ENCODE measurements around the gene OR2AE1. TPM values are rescaled to one million over a fixed set of nuclear protein-coding genes. Genes with fewer than 3 reads are reported as not detected.

The OR2AE1 gene
- total and polyA plus RNA-seq, 5 donors from 2014 or later: 0.99 TPM; not detected in 4

GRCh38 chr7:99839287-99840021 lies 37.4 kb downstream of the OR2AE1 start:
- Histone ChIP-seq H3K27me3 (ENCODE audit: control insufficient read depth, insufficient read depth, low read length) (peaks cover 5% of the 10 kb centered on the region), H3K4me3 (ENCODE audit: low read depth, low read length) (no peak overlapping the region), H3K4me1 (ENCODE audit: control insufficient read depth, insufficient read depth, low read length, poor library complexity, severe bottlenecking) (no peaks in the 10 kb centered on the region), H3K9me3 (ENCODE audit: control insufficient read depth in 2 of 2, low read length in 2 of 2) (no peaks in the 10 kb centered on the region), H3K36me3 (ENCODE audit: control insufficient read depth, insufficient read depth, low read length) (no peaks in the 10 kb centered on the region), H3K27ac (ENCODE audit: insufficient read depth, low read length, poor library complexity, severe bottlenecking) (no peak overlapping the region)
- Mint-ChIP-seq H3K27me3 (peaks cover 15% of the 10 kb centered on the region), H3K9me3 (peaks cover 0 to 2% (median 0%) of the 10 kb centered on the region in 7 donors), H3K4me3 (no peak overlapping the region), H3K27ac (no peak overlapping the region), H3K4me1 (peaks cover 0 to 2% (median under 1%) of the 10 kb centered on the region in 4 donors), H3K36me3 (no peaks in the 10 kb centered on the region)
- ATAC-seq (ENCODE audit: low read depth in 2 of 2) (no peak), DNase-seq (no peak)

- peaks cover 1% of the 10 kb centered on the region for H3K27me3 ChIP-seq (ENCODE audit: control insufficient read depth, insufficient read depth, low read length)
- DNase-seq (no peak), ATAC-seq (ENCODE audit: low read depth in 2 of 2) (no peak)
- Mint-ChIP-seq H3K27ac (no peak overlapping the region), H3K4me3 (no peak overlapping the region), H3K4me1 (peaks cover 0 to 2% (median under 1%) of the 10 kb centered on the region in 4 donors), H3K36me3 (no peaks in the 10 kb centered on the region), H3K27me3 (peaks cover 20% of the 10 kb centered on the region), H3K9me3 (peaks cover 0 to 2% (median 0%) of the 10 kb centered on the region in 7 donors)
- no peak overlapping the region for H3K4me3 ChIP-seq (ENCODE audit: low read depth, low read length)
- no peaks in the 10 kb centered on the region for H3K9me3 ChIP-seq (ENCODE audit: control insufficient read depth in 2 of 2, low read length in 2 of 2)
- no peak overlapping the region for H3K27ac ChIP-seq (ENCODE audit: insufficient read depth, low read length, poor library complexity, severe bottlenecking)
- no peaks in the 10 kb centered on the region for H3K4me1 ChIP-seq (ENCODE audit: control insufficient read depth, insufficient read depth, low read length, poor library complexity, severe bottlenecking)
- H3K36me3 ChIP-seq (ENCODE audit: control insufficient read depth, insufficient read depth, low read length): no peaks in the 10 kb centered on the region
Measured at GRCh38 chr7:99837649-99838361, 39.0 kb downstream of the OR2AE1 start.

GRCh38 chr7:99835189-99835588 lies 41.6 kb downstream of the OR2AE1 start:
- Histone ChIP-seq H3K27ac (ENCODE audit: insufficient read depth, low read length, poor library complexity, severe bottlenecking) (no peak overlapping the region), H3K4me3 (ENCODE audit: low read depth, low read length) (no peak overlapping the region), H3K9me3 (ENCODE audit: control insufficient read depth in 2 of 2, low read length in 2 of 2) (no peaks in the 10 kb centered on the region), H3K4me1 (ENCODE audit: control insufficient read depth, insufficient read depth, low read length, poor library complexity, severe bottlenecking) (no peaks in the 10 kb centered on the region), H3K27me3 (ENCODE audit: control insufficient read depth, insufficient read depth, low read length) (peaks cover 3% of the 10 kb centered on the region), H3K36me3 (ENCODE audit: control insufficient read depth, insufficient read depth, low read length) (no peaks in the 10 kb centered on the region)
- DNase-seq (no peak), ATAC-seq (ENCODE audit: low read depth in 2 of 2) (no peak)
- H3K9me3 Mint-ChIP-seq: peaks cover 0 to 2% (median 0%) of the 10 kb centered on the region in 7 donors
- H3K27me3 Mint-ChIP-seq: peaks cover 19% of the 10 kb centered on the region
- no peak overlapping the region for H3K27ac Mint-ChIP-seq
- H3K4me3 Mint-ChIP-seq: no peak overlapping the region
- H3K36me3 Mint-ChIP-seq: no peaks in the 10 kb centered on the region
- peaks cover 0 to 2% (median under 1%) of the 10 kb centered on the region in 4 donors for H3K4me1 Mint-ChIP-seq

GRCh38 chr7:99834382-99834781 lies 42.5 kb downstream of the OR2AE1 start:
- Histone ChIP-seq H3K27me3 (ENCODE audit: control insufficient read depth, insufficient read depth, low read length) (peaks cover 3% of the 10 kb centered on the region), H3K36me3 (ENCODE audit: control insufficient read depth, insufficient read depth, low read length) (no peaks in the 10 kb centered on the region), H3K9me3 (ENCODE audit: control insufficient read depth in 2 of 2, low read length in 2 of 2) (no peaks in the 10 kb centered on the region), H3K4me1 (ENCODE audit: control insufficient read depth, insufficient read depth, low read length, poor library complexity, severe bottlenecking) (no peaks in the 10 kb centered on the region), H3K4me3 (ENCODE audit: low read depth, low read length) (no peak overlapping the region), H3K27ac (ENCODE audit: insufficient read depth, low read length, poor library complexity, severe bottlenecking) (no peak overlapping the region)
- no peaks in the 10 kb centered on the region for H3K36me3 Mint-ChIP-seq
- H3K4me3 Mint-ChIP-seq: no peak overlapping the region
- ATAC-seq (ENCODE audit: low read depth in 2 of 2): no peak
- H3K9me3 Mint-ChIP-seq: peaks cover 0 to 2% (median 0%) of the 10 kb centered on the region in 7 donors
- peaks cover 0 to 2% (median under 1%) of the 10 kb centered on the region in 4 donors for H3K4me1 Mint-ChIP-seq
- H3K27me3 Mint-ChIP-seq: peaks cover 22% of the 10 kb centered on the region
- peak overlapping the region in 1 of 3 donors; percentile 11 for H3K27ac Mint-ChIP-seq
- no peak for DNase-seq

- no peak overlapping the region for H3K4me3 Mint-ChIP-seq
- no peak for DNase-seq
- Histone ChIP-seq H3K9me3 (ENCODE audit: control insufficient read depth in 2 of 2, low read length in 2 of 2) (no peaks in the 10 kb centered on the region), H3K4me3 (ENCODE audit: low read depth, low read length) (no peak overlapping the region), H3K27me3 (ENCODE audit: control insufficient read depth, insufficient read depth, low read length) (peaks cover 3% of the 10 kb centered on the region), H3K4me1 (ENCODE audit: control insufficient read depth, insufficient read depth, low read length, poor library complexity, severe bottlenecking) (no peaks in the 10 kb centered on the region), H3K27ac (ENCODE audit: insufficient read depth, low read length, poor library complexity, severe bottlenecking) (no peak overlapping the region), H3K36me3 (ENCODE audit: control insufficient read depth, insufficient read depth, low read length) (no peaks in the 10 kb centered on the region)
- H3K27me3 Mint-ChIP-seq: peaks cover 32% of the 10 kb centered on the region
- no peak overlapping the region for H3K27ac Mint-ChIP-seq
- ATAC-seq (ENCODE audit: low read depth in 2 of 2): no peak
- H3K9me3 Mint-ChIP-seq: peaks cover 0 to 2% (median 0%) of the 10 kb centered on the region in 7 donors
- H3K4me1 Mint-ChIP-seq: peaks cover 0 to 2% (median under 1%) of the 10 kb centered on the region in 4 donors
- H3K36me3 Mint-ChIP-seq: no peaks in the 10 kb centered on the region
Measured at GRCh38 chr7:99833289-99833877, 43.5 kb downstream of the OR2AE1 start.

- H3K27me3 Mint-ChIP-seq: peaks cover 32% of the 10 kb centered on the region
- H3K9me3 Mint-ChIP-seq: peaks cover 0 to 2% (median 0%) of the 10 kb centered on the region in 7 donors
- H3K27ac Mint-ChIP-seq: no peak overlapping the region
- no peak overlapping the region for H3K27ac ChIP-seq (ENCODE audit: insufficient read depth, low read length, poor library complexity, severe bottlenecking)
- H3K4me3 Mint-ChIP-seq: no peak overlapping the region
- H3K9me3 ChIP-seq (ENCODE audit: control insufficient read depth in 2 of 2, low read length in 2 of 2): no peaks in the 10 kb centered on the region
- no peak for ATAC-seq (ENCODE audit: low read depth in 2 of 2)
- no peaks in the 10 kb centered on the region for H3K36me3 ChIP-seq (ENCODE audit: control insufficient read depth, insufficient read depth, low read length)
- no peaks in the 10 kb centered on the region for H3K36me3 Mint-ChIP-seq
- no peaks in the 10 kb centered on the region for H3K4me1 Mint-ChIP-seq
- H3K4me1 ChIP-seq (ENCODE audit: control insufficient read depth, insufficient read depth, low read length, poor library complexity, severe bottlenecking): no peaks in the 10 kb centered on the region
- peaks cover 3% of the 10 kb centered on the region for H3K27me3 ChIP-seq (ENCODE audit: control insufficient read depth, insufficient read depth, low read length)
- no peak for DNase-seq
- H3K4me3 ChIP-seq (ENCODE audit: low read depth, low read length): no peak overlapping the region
Measured at GRCh38 chr7:99831595-99831994, 45.2 kb downstream of the OR2AE1 start.

- Histone ChIP-seq H3K4me1 (ENCODE audit: control insufficient read depth, insufficient read depth, low read length, poor library complexity, severe bottlenecking) (no peaks in the 10 kb centered on the region), H3K36me3 (ENCODE audit: control insufficient read depth, insufficient read depth, low read length) (no peaks in the 10 kb centered on the region), H3K27ac (ENCODE audit: insufficient read depth, low read length, poor library complexity, severe bottlenecking) (no peak overlapping the region), H3K27me3 (ENCODE audit: control insufficient read depth, insufficient read depth, low read length) (peaks cover 6% of the 10 kb centered on the region), H3K9me3 (ENCODE audit: control insufficient read depth in 2 of 2, low read length in 2 of 2) (no peaks in the 10 kb centered on the region), H3K4me3 (ENCODE audit: low read depth, low read length) (no peak overlapping the region)
- Mint-ChIP-seq H3K9me3 (peaks cover 0 to 2% (median 0%) of the 10 kb centered on the region in 7 donors), H3K27ac (no peak overlapping the region), H3K36me3 (no peaks in the 10 kb centered on the region), H3K4me3 (no peak overlapping the region), H3K4me1 (no peaks in the 10 kb centered on the region), H3K27me3 (peaks cover 32% of the 10 kb centered on the region)
- DNase-seq (no peak), ATAC-seq (ENCODE audit: low read depth in 2 of 2) (no peak)
Measured at GRCh38 chr7:99829524-99830160, 47.2 kb downstream of the OR2AE1 start.

Data from CD4-positive, CD25-positive, alpha-beta regulatory T cell (primary cell).